B cell (primary cell): Measurements from ENCODE around the gene GIPC3. TPM values are rescaled to one million over a fixed set of nuclear protein-coding genes. Genes with fewer than 3 reads are reported as not detected.

ENCODE experiments used
- ATAC-seq: fragments of 200-7000 bp; cut with Tn5 transposase; one replicate; pipeline ENCODE4 v1.10.0; 2021; ENCODE audit warnings: low read depth, mild to moderate bottlenecking, moderate number of reproducible peaks, moderate library complexity
- CTCF ChIA-PET: fragments of 350-600 bp; sonication (Branson Sonifier 250); formaldehyde crosslinking; loops from one replicate; lab custom pipeline; 2021; ENCODE audit warnings: antibody characterized with exemption, inconsistent platforms; lab: Charles Lee
- POLR2A ChIA-PET: fragments of 350-600 bp; sonication (Branson Sonifier 250); formaldehyde crosslinking; loops from one replicate; lab custom pipeline; 2021; ENCODE audit warnings: antibody characterized with exemption; lab: Charles Lee
- DNase-seq: peaks from one replicate; pipeline ENCODE4 v3.0.0; 2013
- H2AFZ ChIP-seq: 2 replicates; pipeline ENCODE4 v1.6.1; 2012; ENCODE audit warnings: mild to moderate bottlenecking, low read depth, low read length; ENCODE audit not compliant: insufficient read depth, poor library complexity, severe bottlenecking
- H3K27ac ChIP-seq, 2 donors: 1 replicate in 1 of 2; 2 replicates in 1 of 2; pipeline ENCODE4 v1.5.1; 2012 to 2013; ENCODE audit warnings: low read length in 2 of 2, mild to moderate bottlenecking in 2 of 2, moderate library complexity in 1 of 2
- H3K27me3 ChIP-seq, 4 experiments: fragments of 200-600 bp in 1 of 4; sonication (generic) in 1 of 4; replicated peaks in 1 of 4; 1 replicate in 2 of 4; 2 replicates in 2 of 4; pipeline versions ENCODE4 v1.6.1 to v1.7.0; 2013 to 2016; ENCODE audit warnings: low read length in 3 of 4, mild to moderate bottlenecking in 2 of 4, mixed read lengths in 1 of 4, moderate library complexity in 1 of 4; ENCODE audit not compliant: insufficient read depth in 4 of 4, control insufficient read depth in 3 of 4; ENCODE audit errors: control extremely low read depth in 1 of 4
- H3K36me3 ChIP-seq, 2 experiments: replicated peaks in 1 of 2; 1 replicate in 1 of 2; 2 replicates in 1 of 2; pipeline versions ENCODE4 v1.6.1 to v1.7.1; 2013; ENCODE audit warnings: low read length in 1 of 2; ENCODE audit not compliant: insufficient read depth in 2 of 2, control insufficient read depth in 1 of 2; ENCODE audit errors: control extremely low read depth in 1 of 2, extremely low read depth in 1 of 2
- H3K4me1 ChIP-seq, 2 donors: fragments of 200-600 bp in 1 of 2; sonication (generic) in 1 of 2; 1 replicate in 1 of 2; 2 replicates in 1 of 2; pipeline versions ENCODE4 v1.5.1 to v1.6.1; 2013 to 2017; ENCODE audit warnings: low read length in 2 of 2; ENCODE audit not compliant: control insufficient read depth in 2 of 2, insufficient read depth in 2 of 2
- H3K4me2 ChIP-seq: replicated peaks from 2 replicates; pipeline ENCODE3; 2012; ENCODE audit warnings: mild to moderate bottlenecking, low read depth, low read length; ENCODE audit not compliant: poor library complexity, severe bottlenecking
- H3K4me3 ChIP-seq, 5 experiments: fragments of 200-600 bp in 1 of 5; sonication (generic) in 1 of 5; 1 replicate in 3 of 5; 2 replicates in 2 of 5; pipeline versions ENCODE4 v1.5.1 to v1.7.0; 2011 to 2016; ENCODE audit warnings: low read length in 4 of 5, mild to moderate bottlenecking in 4 of 5, low read depth in 2 of 5, control low read depth in 1 of 5, moderate library complexity in 1 of 5; ENCODE audit not compliant: insufficient read depth in 1 of 5; ENCODE audit errors: control extremely low read depth in 1 of 5, extremely low read depth in 1 of 5
- H3K79me2 ChIP-seq: fragments of 200-600 bp; sonication (generic); one replicate; pipeline ENCODE4 v1.6.0; 2016; ENCODE audit warnings: low read length; ENCODE audit not compliant: control insufficient read depth, insufficient read depth
- H3K9ac ChIP-seq: fragments of 200-600 bp; sonication (generic); 2 replicates; pipeline ENCODE4 v1.6.1; 2017; ENCODE audit warnings: mild to moderate bottlenecking, low read length, moderate library complexity
- H3K9me3 ChIP-seq, 3 donors: one replicate each; pipeline versions ENCODE4 v1.6.1 to v1.7.1; 2013; ENCODE audit warnings: low read length in 2 of 3; ENCODE audit not compliant: control insufficient read depth in 2 of 3, insufficient read depth in 1 of 3; ENCODE audit errors: control extremely low read depth in 1 of 3
- H4K20me1 ChIP-seq: 2 replicates; pipeline ENCODE4 v1.6.0; 2012; ENCODE audit warnings: mild to moderate bottlenecking, low read length; ENCODE audit not compliant: insufficient read depth, control insufficient read depth, poor library complexity, severe bottlenecking
- H3K27ac Mint-ChIP-seq: one replicate; pipeline ENCODE4 v1.8.0; 2021; ENCODE audit warnings: mixed read lengths
- H3K27me3 Mint-ChIP-seq: one replicate; pipeline ENCODE4 v1.8.0; 2021; ENCODE audit warnings: mixed read lengths
- H3K4me1 Mint-ChIP-seq: one replicate; pipeline ENCODE4 v1.8.0; 2021; ENCODE audit warnings: mixed read lengths
- H3K4me3 Mint-ChIP-seq: one replicate; pipeline ENCODE4 v1.8.0; 2021; ENCODE audit warnings: mixed read lengths
- H3K9me3 Mint-ChIP-seq: one replicate; pipeline ENCODE4 v1.8.0; 2022; ENCODE audit warnings: mixed read lengths; ENCODE audit not compliant: insufficient read depth
- CTCF ChIP-seq: fragments of 200-600 bp; IDR thresholded peaks from one replicate; pipeline ENCODE4 v1.8.0; 2022; ENCODE audit warnings: antibody characterized with exemption, mild to moderate bottlenecking
- EZH2 ChIP-seq: IDR thresholded peaks from 2 replicates; pipeline ENCODE4 v1.6.1; 2012; ENCODE audit warnings: borderline replicate concordance, low read depth, mild to moderate bottlenecking, moderate library complexity, low read length; ENCODE audit not compliant: insufficient read depth, poor library complexity, severe bottlenecking
- WGBS: methylation state at CpG from one replicate; pipeline ENCODE4 v1.1.5; 2013; ENCODE audit warnings: missing lambda C conversion rate; ENCODE audit not compliant: insufficient coverage; 5-methylcytosine and 5-hydroxymethylcytosine counted together
- intact Hi-C: fragments of 100-400 bp; cut with micrococcal nuclease; formaldehyde crosslinking; loops from one replicate; pipeline ENCODE4 v1.10.0; 2022
- polyA plus RNA-seq: library from polyadenylated mRNA; depleted of rRNA; stranded (reverse); fragments of >200 nt; gene quantifications from 2 replicates; pipeline ENCODE4 v1.2.3, GENCODE V29; 2012
- total RNA-seq, 2 donors: library from RNA; stranded (reverse); fragments of 120-200 nt in 1 of 2; gene quantifications; 1 replicate in 1 of 2; 2 replicates in 1 of 2; pipeline versions ENCODE4 v1.2.3 to v1.2.4, GENCODE V29; 2013 to 2022

The GIPC3 gene
- total and polyA plus RNA-seq, 2 donors (not counting 1 experiment from before 2014, with no cell fraction given), result 0.47 to 0.48 TPM

DNA sequence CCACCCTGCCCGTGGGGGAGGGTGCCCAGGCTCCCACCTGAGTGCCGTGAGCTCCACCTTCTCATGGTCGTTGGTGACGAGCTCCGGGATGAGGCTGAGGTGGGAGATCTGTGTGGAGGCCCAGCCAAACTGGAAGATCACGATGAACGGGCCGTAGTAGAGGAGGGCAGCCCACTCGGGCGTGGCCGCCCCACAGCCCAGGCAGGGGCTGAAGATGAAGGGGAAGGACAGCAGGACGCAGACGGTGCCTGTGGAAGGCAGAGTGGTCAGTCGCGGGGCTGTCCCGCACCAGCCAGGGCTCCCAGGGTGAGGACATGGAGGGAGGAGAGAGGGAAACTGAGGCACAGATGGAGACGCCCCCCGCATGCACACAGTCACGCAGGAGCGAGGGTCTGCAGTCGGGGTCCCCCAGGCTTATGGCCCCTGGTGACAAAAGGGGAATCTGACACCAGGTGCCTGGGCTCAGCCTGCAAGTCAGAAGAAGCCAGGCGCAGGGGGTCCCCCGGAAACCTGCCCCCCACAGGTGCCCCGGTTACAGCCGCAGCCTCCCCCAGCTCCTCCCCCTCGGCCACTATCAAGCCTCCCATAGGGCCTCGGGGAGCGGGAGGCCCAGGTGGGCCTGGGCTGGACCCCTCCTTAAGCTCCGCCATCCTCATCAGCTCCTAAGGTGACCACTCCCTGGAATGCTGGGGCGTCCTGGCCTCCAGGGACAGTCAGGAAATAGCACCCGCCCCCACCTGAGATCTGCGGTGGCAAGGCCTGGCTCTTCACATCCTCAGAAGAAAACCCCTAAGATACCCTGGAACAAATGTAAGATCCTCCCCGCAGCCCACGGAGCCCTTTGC, 34.1 kb upstream of the GIPC3 start:
- no peak overlapping the region for H3K4me2 ChIP-seq
- H3K36me3 ChIP-seq, result peaks cover 0 to 24% of the 10 kb centered on the region in 2 experiments
- no peak for TF ChIP-seq CTCF
- TF ChIP-seq EZH2, result no peak
- no peak overlapping the region for H3K4me3 ChIP-seq
- no peaks in the 10 kb centered on the region for H3K27me3 ChIP-seq
- DNase-seq (no peak), ATAC-seq (no peak)
- H3K27ac ChIP-seq, result no peak overlapping the region
- H3K9ac ChIP-seq, result no peak overlapping the region
- ChIA-PET POLR2A (interaction anchor here (0.5 kb wide), 1 partner anchor 47 kb away, joined by 3 read pairs; no protein-coding TSS in a partner anchor), CTCF (no interaction called here)
- Mint-ChIP-seq H3K9me3 (no peaks in the 10 kb centered on the region), H3K4me3 (peak overlapping the region; percentile 41), H3K27me3 (no peaks in the 10 kb centered on the region), H3K27ac (peak overlapping the region; percentile 81), H3K4me1 (peaks cover 37% of the 10 kb centered on the region)
- H3K79me2 ChIP-seq, result peaks cover 50% of the 10 kb centered on the region
- no peak overlapping the region for H2AFZ ChIP-seq
- H3K4me1 ChIP-seq, result peaks cover 32 to 39% of the 10 kb centered on the region in 2 donors
- 96% methylated on average over 32 of the region's 34 CpGs for WGBS
- intact Hi-C loops, result loop anchor here (5.0 kb wide), 1 partner anchor 34 kb away; no protein-coding TSS in a partner anchor
- H3K9me3 ChIP-seq, result no peaks in the 10 kb centered on the region
- peaks cover 44% of the 10 kb centered on the region for H4K20me1 ChIP-seq

GRCh38 chr19:3551792-3552095, 33.5 kb upstream of the GIPC3 start:
- POLR2A ChIA-PET, result no interaction called here
- Mint-ChIP-seq H3K27ac (peak overlapping the region; percentile 81), H3K9me3 (no peaks in the 10 kb centered on the region), H3K27me3 (no peaks in the 10 kb centered on the region), H3K4me1 (peaks cover 43% of the 10 kb centered on the region), H3K4me3 (peak overlapping the region; percentile 41)
- CTCF ChIA-PET, result no interaction called here
- Histone ChIP-seq H3K79me2 (peaks cover 56% of the 10 kb centered on the region), H4K20me1 (peaks cover 47% of the 10 kb centered on the region), H3K27ac (no peak overlapping the region), H3K4me3 (no peak overlapping the region), H3K4me2 (no peak overlapping the region), H3K36me3 (peaks cover 0 to 24% of the 10 kb centered on the region in 2 experiments), H3K4me1 (peaks cover 38 to 45% of the 10 kb centered on the region in 2 donors), H3K9ac (no peak overlapping the region), H3K27me3 (no peaks in the 10 kb centered on the region), H2AFZ (no peak overlapping the region), H3K9me3 (no peaks in the 10 kb centered on the region)
- TF ChIP-seq CTCF (no peak), EZH2 (no peak)
- no peak for DNase-seq
- ATAC-seq, result no peak
- 90% methylated on average over 7 of the region's 9 CpGs for WGBS
- intact Hi-C loops, result loop anchor here (5.0 kb wide), 1 partner anchor 34 kb away; no protein-coding TSS in a partner anchor
